Prostate gland (tissue), 2 donors: Measurements from ENCODE around the gene WDR86. TPM values are rescaled to one million over a fixed set of nuclear protein-coding genes. Genes with fewer than 3 reads are reported as not detected.

Source experiments
- DNase-seq: peaks from one replicate; pipeline ENCODE4 v3.0.0-alpha.2; 2019; ENCODE audit warnings: low spot score
- H3K27ac ChIP-seq, 2 donors: fragments of 200-600 bp; sonication (generic); 2 replicates each; pipeline ENCODE4 v1.5.1; 2017 to 2019
- H3K27me3 ChIP-seq: fragments of 200-600 bp; sonication (generic); replicated peaks from 2 replicates; pipeline ENCODE4 v1.5.1; 2019; ENCODE audit not compliant: insufficient read depth
- H3K36me3 ChIP-seq, 2 donors: fragments of 200-600 bp; sonication (generic); 1 replicate in 1 of 2; 2 replicates in 1 of 2; pipeline versions ENCODE4 v1.5.1 to v1.8.1; 2017 to 2019
- H3K4me1 ChIP-seq: fragments of 200-600 bp; sonication (generic); replicated peaks from 2 replicates; pipeline ENCODE4 v1.5.1; 2019
- H3K4me3 ChIP-seq, 2 donors: fragments of 200-600 bp; sonication (generic); 2 replicates each; pipeline ENCODE4 v1.5.1; 2017 to 2019
- H3K9me3 ChIP-seq: fragments of 200-600 bp; sonication (generic); 2 replicates; pipeline ENCODE4 v1.5.1; 2017
- CTCF ChIP-seq, 4 experiments: fragments of 200-600 bp in 2 of 4; fragments of 450-650 bp in 2 of 4; sonication (generic) in 2 of 4; IDR thresholded peaks; 1 replicate in 3 of 4; 2 replicates in 1 of 4; pipeline ENCODE4 v1.5.1; 2016 to 2019; ENCODE audit warnings: antibody characterized with exemption in 4 of 4, mild to moderate bottlenecking in 2 of 4, moderate library complexity in 2 of 4
- POLR2A ChIP-seq: fragments of 450-650 bp; IDR thresholded peaks from one replicate; pipeline ENCODE4 v1.6.1; 2016; ENCODE audit warnings: antibody characterized with exemption, mild to moderate bottlenecking
- POLR2AphosphoS5 ChIP-seq: sonication (generic); formaldehyde crosslinking; IDR thresholded peaks from one replicate; pipeline ENCODE4 v1.6.1; 2017; ENCODE audit warnings: antibody characterized with exemption
- WGBS: methylation state at CpG from one replicate; pipeline ENCODE4 v1.1.5; 2018; 5-methylcytosine and 5-hydroxymethylcytosine counted together
- intact Hi-C: fragments of 100-400 bp; cut with DNase I; formaldehyde crosslinking; loops from one replicate; pipeline ENCODE4 v1.14.2; 2022
- total RNA-seq, 2 donors: library from RNA; depleted of rRNA; stranded (reverse); fragments of >200 nt; gene quantifications; one replicate each; pipeline ENCODE4 v1.1.0, GENCODE V29; 2016

Gene WDR86
- total RNA-seq, 2 donors from 2014 or later = 3.6 to 12.8 TPM

GRCh38 chr7:151400626-151401315, 9.1 kb downstream of the WDR86 start:
- intact Hi-C loops = no loop called here
- Histone ChIP-seq H3K4me3 (no peak overlapping the region), H3K4me1 (no peaks in the 10 kb centered on the region), H3K36me3 (no peaks in the 10 kb centered on the region), H3K27ac (no peak overlapping the region), H3K27me3 (no peaks in the 10 kb centered on the region), H3K9me3 (no peaks in the 10 kb centered on the region)
- WGBS = 76% methylated on average over 14 of the region's 14 CpGs
- DNase-seq = no peak
- no peak for TF ChIP-seq POLR2A
- no peak for TF ChIP-seq POLR2AphosphoS5
- TF ChIP-seq CTCF (IDR thresholded peaks at IDR 0.05) = no peak

DNA sequence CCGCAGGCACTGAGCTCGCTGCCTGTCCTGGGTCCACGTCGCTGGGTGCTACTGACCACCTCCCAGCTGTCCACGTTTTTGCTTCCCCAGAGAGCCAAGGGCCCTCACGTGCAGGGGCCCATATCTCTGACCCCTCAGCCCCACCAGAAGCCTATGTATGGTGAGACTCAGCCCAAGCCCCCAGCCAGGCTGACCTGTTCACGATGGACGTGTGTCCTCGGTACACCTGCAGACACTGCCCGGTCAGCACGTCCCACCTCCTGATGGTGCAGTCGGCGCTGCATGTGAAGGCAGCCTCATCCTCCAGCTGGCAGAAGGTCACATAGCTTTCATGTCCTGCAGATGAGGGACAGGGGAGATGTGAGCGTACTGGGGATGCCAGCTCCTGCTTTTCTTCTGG, 9.9 kb downstream of the WDR86 start:
- WGBS = 94% methylated on average over 14 of the region's 14 CpGs
- no peak for DNase-seq
- no peak overlapping the region for H3K4me3 ChIP-seq
- no peaks in the 10 kb centered on the region for H3K9me3 ChIP-seq
- intact Hi-C loops = no loop called here
- H3K27me3 ChIP-seq = no peaks in the 10 kb centered on the region
- no peaks in the 10 kb centered on the region for H3K36me3 ChIP-seq
- H3K27ac ChIP-seq = no peak overlapping the region
- TF ChIP-seq POLR2A (no peak), POLR2AphosphoS5 (no peak), CTCF (IDR thresholded peaks at IDR 0.05) (no peak)
- H3K4me1 ChIP-seq = no peaks in the 10 kb centered on the region

DNA sequence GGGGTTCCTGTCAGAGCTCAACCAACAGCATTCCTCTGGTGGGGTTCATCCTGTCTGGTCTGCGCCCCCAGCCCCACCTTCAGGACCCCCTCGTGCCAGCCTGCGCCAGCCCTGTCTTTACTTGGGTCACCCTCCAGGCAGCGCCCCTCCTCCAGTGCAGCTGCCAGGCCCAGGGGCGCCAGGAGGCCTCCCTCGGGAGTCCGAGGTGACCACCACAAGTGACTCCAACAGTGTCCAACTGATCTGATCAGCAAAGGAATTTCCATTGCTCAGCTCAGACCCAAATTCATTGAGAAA, 10.6 kb downstream of the WDR86 start:
- Histone ChIP-seq H3K27me3 (no peaks in the 10 kb centered on the region), H3K4me3 (no peak overlapping the region), H3K9me3 (no peaks in the 10 kb centered on the region), H3K4me1 (no peaks in the 10 kb centered on the region), H3K27ac (no peak overlapping the region), H3K36me3 (no peaks in the 10 kb centered on the region)
- 84% methylated on average over 7 of the region's 7 CpGs for WGBS
- DNase-seq = no peak
- no peak for TF ChIP-seq POLR2AphosphoS5
- no peak for TF ChIP-seq POLR2A
- no peak for TF ChIP-seq CTCF (IDR thresholded peaks at IDR 0.05)
- intact Hi-C loops = no loop called here

DNA sequence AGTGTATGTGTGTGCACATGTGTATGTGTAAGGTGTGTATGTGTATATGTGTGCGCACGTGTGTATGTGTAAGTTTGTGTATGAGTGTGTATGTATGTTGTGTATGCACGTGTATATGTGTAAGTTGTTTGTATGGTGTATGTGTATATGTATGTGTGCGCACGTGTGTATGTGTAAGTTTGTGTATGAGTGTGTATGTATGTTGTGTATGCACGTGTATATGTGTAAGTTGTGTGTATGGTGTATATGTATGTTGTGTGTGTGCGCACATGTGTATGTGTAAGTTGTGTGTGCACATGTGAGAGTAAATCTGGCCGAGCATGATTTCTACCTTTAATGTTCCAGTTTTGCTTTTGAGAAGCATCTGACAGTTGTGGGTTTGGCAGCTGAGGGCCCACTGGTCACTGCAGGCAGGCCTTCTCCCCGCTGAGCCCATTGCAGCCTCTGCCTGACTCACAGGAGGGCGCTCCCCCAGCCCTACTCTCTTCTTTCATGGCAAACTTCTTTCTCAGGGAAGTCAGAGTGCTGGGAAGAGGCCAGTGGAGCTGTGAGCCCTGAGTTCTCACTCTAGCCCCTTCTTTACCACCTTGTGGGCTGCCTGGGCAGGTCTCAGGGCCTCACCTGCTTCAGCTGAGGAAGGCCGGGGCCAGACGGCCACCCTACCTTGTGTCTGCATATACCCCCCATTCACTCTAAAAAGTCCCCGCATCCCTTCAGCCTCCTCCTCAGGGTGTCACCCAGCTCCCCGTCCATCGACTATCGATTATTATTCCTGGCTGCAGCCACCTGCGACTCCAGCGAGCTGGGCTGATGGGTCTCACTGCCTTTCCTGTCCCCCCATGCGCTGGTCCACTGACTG, 11.2 kb downstream of the WDR86 start:
- WGBS = 94% methylated on average over 19 of the region's 19 CpGs
- no peaks in the 10 kb centered on the region for H3K27me3 ChIP-seq
- H3K27ac ChIP-seq = no peak overlapping the region
- H3K36me3 ChIP-seq = no peaks in the 10 kb centered on the region
- intact Hi-C loops = no loop called here
- H3K9me3 ChIP-seq = no peaks in the 10 kb centered on the region
- no peak overlapping the region for H3K4me3 ChIP-seq
- H3K4me1 ChIP-seq = no peaks in the 10 kb centered on the region
- TF ChIP-seq POLR2AphosphoS5 (no peak), CTCF (IDR thresholded peaks at IDR 0.05) (no peak), POLR2A (no peak)
- no peak for DNase-seq

DNA sequence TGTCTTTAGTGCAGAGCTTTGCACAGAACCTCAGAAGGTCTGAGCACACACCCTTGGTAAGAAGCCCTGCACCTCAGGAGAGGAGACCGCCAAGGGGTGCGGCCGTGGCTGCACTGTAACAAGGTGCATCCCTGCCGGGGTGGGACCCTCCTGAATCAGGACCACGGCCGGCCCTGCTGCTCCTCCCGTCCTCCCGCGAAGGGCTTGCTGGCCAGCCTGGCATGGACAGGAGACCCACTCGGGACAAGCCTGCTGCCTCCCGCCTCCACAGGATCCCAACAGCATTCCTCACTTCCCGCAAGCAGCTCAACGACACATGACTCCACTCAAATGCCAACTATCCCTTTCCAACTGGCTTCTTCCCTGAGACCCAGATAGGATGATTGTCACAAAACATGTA, 12.8 kb downstream of the WDR86 start:
- no peaks in the 10 kb centered on the region for H3K27me3 ChIP-seq
- TF ChIP-seq CTCF (IDR thresholded peaks at IDR 0.05) (no peak), POLR2AphosphoS5 (no peak), POLR2A (no peak)
- H3K27ac ChIP-seq = no peak overlapping the region
- H3K4me3 ChIP-seq = no peak overlapping the region
- intact Hi-C loops = no loop called here
- DNase-seq = no peak
- WGBS = 90% methylated on average over 13 of the region's 13 CpGs
- no peaks in the 10 kb centered on the region for H3K9me3 ChIP-seq
- no peaks in the 10 kb centered on the region for H3K36me3 ChIP-seq
- H3K4me1 ChIP-seq = no peaks in the 10 kb centered on the region
